ENCODE data around the gene CBLB. TPM values are rescaled to one million over a fixed set of nuclear protein-coding genes. Genes with fewer than 3 reads are reported as not detected.

CBLB gene
- polyA plus RNA-seq, 1 experiment: 24.7 TPM

DNA sequence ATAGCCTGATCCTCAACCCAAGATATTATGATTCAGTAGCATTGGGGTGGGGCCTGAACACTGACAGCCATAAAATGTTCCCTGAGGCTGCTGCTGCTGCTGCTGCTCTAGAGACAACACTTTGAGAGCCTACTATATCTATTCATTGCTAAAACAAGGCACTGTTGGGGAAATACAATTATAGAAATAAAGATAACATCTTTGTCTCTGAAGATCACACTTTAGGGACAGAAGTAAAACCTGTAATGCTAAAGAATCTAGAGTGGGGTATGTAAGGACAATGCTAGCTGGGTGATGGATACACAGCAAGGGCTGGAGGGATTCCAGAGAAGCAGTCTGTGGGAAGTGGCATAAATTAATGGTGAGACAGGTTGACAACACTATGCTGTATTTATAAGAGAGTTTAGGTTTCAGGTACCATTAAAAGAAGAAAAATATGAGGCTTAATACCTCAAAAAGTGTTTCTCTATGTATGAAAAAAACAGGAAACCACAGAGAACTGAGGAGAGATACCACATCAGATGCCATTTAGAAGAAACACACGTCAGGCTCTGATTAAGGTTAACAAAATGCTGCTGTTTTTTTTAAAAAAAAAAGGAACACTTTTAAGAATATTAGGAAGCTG, 115.9 kb downstream of the CBLB start:
- Histone ChIP-seq H3K9me3 (ENCODE audit: control insufficient read depth, insufficient read depth, low read length) (no peaks in the 10 kb centered on the region), H3K27ac (ENCODE audit: low read depth, low read length) (no peak overlapping the region), H3K4me3 (ENCODE audit: low read depth, low read length) (no peak overlapping the region), H3K27me3 (ENCODE audit: control insufficient read depth, insufficient read depth, low read length) (no peaks in the 10 kb centered on the region)
- TF ChIP-seq, protein P1, sequence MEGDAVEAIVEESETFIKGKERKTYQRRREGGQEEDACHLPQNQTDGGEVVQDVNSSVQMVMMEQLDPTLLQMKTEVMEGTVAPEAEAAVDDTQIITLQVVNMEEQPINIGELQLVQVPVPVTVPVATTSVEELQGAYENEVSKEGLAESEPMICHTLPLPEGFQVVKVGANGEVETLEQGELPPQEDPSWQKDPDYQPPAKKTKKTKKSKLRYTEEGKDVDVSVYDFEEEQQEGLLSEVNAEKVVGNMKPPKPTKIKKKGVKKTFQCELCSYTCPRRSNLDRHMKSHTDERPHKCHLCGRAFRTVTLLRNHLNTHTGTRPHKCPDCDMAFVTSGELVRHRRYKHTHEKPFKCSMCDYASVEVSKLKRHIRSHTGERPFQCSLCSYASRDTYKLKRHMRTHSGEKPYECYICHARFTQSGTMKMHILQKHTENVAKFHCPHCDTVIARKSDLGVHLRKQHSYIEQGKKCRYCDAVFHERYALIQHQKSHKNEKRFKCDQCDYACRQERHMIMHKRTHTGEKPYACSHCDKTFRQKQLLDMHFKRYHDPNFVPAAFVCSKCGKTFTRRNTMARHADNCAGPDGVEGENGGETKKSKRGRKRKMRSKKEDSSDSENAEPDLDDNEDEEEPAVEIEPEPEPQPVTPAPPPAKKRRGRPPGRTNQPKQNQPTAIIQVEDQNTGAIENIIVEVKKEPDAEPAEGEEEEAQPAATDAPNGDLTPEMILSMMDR (IDR thresholded peaks at IDR 0.05; ENCODE audit: low read depth, low read length): no peak
- CTCF ChIA-PET: no interaction called here
- POLR2A ChIA-PET: no interaction called here
- no peak for DNase-seq (ENCODE audit: low read depth, low spot score)

DNA sequence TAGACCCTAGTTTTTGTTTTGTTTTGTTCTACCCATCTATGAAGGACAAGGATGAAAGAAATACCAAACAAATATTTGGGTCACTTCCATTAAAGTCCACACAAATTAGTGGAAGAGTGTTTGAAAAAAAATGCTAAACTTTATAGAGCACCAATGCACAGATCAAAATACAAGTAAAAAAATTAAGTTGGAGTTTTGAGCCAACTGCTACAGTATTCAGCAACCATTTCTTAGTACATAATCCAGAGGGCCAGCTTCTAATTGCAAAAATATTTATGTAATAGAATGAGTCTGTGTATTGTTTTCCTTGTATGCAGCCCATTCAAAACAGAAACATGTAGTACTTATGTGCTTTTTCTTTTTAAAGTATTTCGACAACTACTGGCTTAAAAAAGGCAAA, 121.1 kb downstream of the CBLB start:
- H3K27ac ChIP-seq (ENCODE audit: low read depth, low read length): no peak overlapping the region
- TF ChIP-seq, protein P1 (IDR thresholded peaks at IDR 0.05; ENCODE audit: low read depth, low read length): no peak
- POLR2A ChIA-PET: no interaction called here
- H3K4me3 ChIP-seq (ENCODE audit: low read depth, low read length): no peak overlapping the region
- H3K27me3 ChIP-seq (ENCODE audit: control insufficient read depth, insufficient read depth, low read length): no peaks in the 10 kb centered on the region
- CTCF ChIA-PET: no interaction called here
- no peaks in the 10 kb centered on the region for H3K9me3 ChIP-seq (ENCODE audit: control insufficient read depth, insufficient read depth, low read length)
- no peak for DNase-seq (ENCODE audit: low read depth, low spot score)

- no peaks in the 10 kb centered on the region for H3K9me3 ChIP-seq (ENCODE audit: control insufficient read depth, insufficient read depth, low read length)
- ChIA-PET POLR2A (no interaction called here), CTCF (no interaction called here)
- H3K27me3 ChIP-seq (ENCODE audit: control insufficient read depth, insufficient read depth, low read length): no peaks in the 10 kb centered on the region
- no peak overlapping the region for H3K4me3 ChIP-seq (ENCODE audit: low read depth, low read length)
- TF ChIP-seq, protein P1 (IDR thresholded peaks at IDR 0.05; ENCODE audit: low read depth, low read length): no peak
- DNase-seq (ENCODE audit: low read depth, low spot score): no peak
- no peak overlapping the region for H3K27ac ChIP-seq (ENCODE audit: low read depth, low read length)
These were observed 121.7 kb downstream of the CBLB start for GRCh38 chr3:105747060-105747541.

DNA sequence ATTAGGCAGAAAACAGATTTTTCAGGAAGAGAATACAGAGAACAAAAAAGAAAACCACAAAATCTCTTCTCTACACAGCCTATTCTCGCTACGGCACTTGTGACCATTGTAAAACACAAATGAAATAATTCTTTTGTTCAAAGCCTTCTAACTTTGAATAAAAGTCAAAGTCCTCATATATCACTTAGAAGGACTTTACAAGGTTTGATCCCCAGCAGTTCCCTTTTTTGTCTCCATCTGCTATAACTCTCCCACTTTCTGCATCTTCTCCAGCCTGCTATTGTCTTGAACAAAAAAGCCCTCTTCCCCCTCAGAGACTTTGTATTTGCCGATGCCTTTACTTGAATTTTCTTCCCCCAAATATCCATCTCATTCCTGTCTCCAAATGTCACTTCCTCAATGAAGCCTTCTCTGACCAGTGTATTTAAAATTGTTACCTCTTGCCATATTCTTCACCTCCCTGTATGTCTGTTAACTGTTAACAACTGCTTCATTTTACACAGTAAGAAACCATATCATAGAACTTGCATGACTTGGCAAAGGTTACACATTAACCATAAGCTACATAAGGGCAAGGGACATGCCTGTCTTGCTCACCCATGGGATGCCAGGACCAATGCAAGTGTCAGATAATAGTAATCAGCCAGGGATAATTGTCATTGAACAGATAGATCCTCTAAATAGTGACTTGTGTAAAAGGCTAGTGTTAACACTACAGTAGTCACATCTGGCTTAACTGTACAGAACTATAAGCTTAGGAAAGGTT, 122.4 kb downstream of the CBLB start:
- POLR2A ChIA-PET: no interaction called here
- Histone ChIP-seq H3K27ac (ENCODE audit: low read depth, low read length) (no peak overlapping the region), H3K9me3 (ENCODE audit: control insufficient read depth, insufficient read depth, low read length) (no peaks in the 10 kb centered on the region), H3K27me3 (ENCODE audit: control insufficient read depth, insufficient read depth, low read length) (no peaks in the 10 kb centered on the region), H3K4me3 (ENCODE audit: low read depth, low read length) (no peak overlapping the region)
- CTCF ChIA-PET: no interaction called here
- no peak for DNase-seq (ENCODE audit: low read depth, low spot score)
- TF ChIP-seq, protein P1 (IDR thresholded peaks at IDR 0.05; ENCODE audit: low read depth, low read length): no peak

- DNase-seq (ENCODE audit: low read depth, low spot score): no peak
- Histone ChIP-seq H3K27ac (ENCODE audit: low read depth, low read length) (no peak overlapping the region), H3K27me3 (ENCODE audit: control insufficient read depth, insufficient read depth, low read length) (no peaks in the 10 kb centered on the region), H3K9me3 (ENCODE audit: control insufficient read depth, insufficient read depth, low read length) (no peaks in the 10 kb centered on the region; the same call in 1 of the 2 replicates), H3K4me3 (ENCODE audit: low read depth, low read length) (no peak overlapping the region)
- POLR2A ChIA-PET: no interaction called here
- TF ChIP-seq, protein P1 (IDR thresholded peaks at IDR 0.05; ENCODE audit: low read depth, low read length): no peak
- CTCF ChIA-PET: no interaction called here
These were observed 123.8 kb downstream of the CBLB start for GRCh38 chr3:105745046-105745445.

Measured in AG04450 (cell line).